Caki2 (cell line): ENCODE data around the gene TAF7. TPM values are rescaled to one million over a fixed set of nuclear protein-coding genes. Genes with fewer than 3 reads are reported as not detected.
"Not testable (repeated sequence)": the region's sequence is repeated elsewhere in the genome, so short reads cannot be mapped to it uniquely, and the experiment has no call there.

ENCODE experiments used
- DNase-seq: peaks from one replicate; pipeline ENCODE4 v3.0.0-alpha.2; 2015; ENCODE audit warnings: low read depth
- in situ Hi-C: cut with HindIII; loops from 2 replicates; pipeline ENCODE4 v1.10.0; 2016; ENCODE audit warnings: low sequenced_read_pairs, low pct_unique_long_range_greater_than_20kb, mixed read lengths
- total RNA-seq: library from RNA; depleted of rRNA; stranded (reverse); fragments of >200 nt; shearing (Covaris generic); gene quantifications from 2 replicates; pipeline ENCODE4 v1.2.3, GENCODE V29; 2014; ENCODE audit warnings: low replicate concordance

TAF7 gene
- total RNA-seq, 1 experiment from 2014 or later = 103 TPM

DNA sequence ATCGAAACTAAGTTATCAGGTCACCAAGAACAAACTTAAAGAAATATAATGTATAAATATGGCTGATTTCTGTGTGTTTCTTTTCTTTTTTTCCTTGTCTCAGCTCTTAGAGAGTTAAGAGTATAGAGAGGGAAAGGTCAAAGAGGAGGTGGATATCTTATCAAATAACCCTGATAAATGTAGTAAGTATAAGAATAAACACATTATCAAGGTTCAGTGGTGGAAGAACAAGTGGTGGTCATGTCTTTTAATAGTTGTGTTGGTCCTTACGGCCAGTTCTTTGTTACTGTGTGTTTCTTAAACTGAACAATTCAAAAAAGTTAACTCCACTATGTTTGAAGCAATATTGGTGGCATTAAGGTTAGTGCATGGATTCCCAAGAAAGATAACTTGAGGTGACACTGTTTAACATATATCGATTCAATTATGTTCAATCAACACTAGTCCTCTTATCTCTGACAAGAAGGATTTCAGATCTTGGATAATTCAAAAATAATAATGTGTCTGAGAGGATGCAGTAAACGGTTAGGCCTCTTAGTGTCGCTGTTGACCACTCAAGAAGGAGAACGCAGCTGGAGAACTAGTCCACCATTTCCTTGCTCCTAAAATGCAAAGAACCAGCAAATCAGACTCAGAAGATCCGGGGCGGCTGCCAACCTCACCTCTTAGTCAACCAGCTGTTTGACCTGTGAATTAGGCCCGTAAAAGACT is 22.8 kb upstream of the TAF7 start, which contains the start of gene PCDHGA3:
PCDHGA3 (plus strand) TSS at position 588 of the 711 bp plus-strand sequence. CDS start 205 bp downstream, outside the sequence.
- DNase-seq = no peak
- in situ Hi-C loops = no loop called here

DNA sequence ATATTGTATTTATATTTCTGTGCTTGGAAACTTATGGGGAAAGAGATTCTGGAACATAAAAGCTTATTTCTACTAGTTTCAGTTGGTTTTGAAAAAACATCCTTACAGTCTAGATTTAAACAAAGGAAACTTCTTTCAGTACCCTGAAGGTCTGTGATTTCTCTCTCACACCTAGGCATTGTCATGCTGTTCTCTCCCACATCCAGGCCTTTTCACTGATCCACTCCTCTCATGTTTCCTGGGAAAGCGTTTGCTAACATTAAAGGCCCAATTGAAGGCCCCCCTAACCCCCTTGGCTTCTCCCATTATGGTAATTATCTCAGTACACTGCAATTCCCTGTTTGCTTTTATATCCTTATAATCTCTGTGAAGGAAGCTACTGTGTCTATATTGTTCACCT is 22.2 kb upstream of the TAF7 start:
- DNase-seq = no peak
- in situ Hi-C loops = no loop called here

DNA sequence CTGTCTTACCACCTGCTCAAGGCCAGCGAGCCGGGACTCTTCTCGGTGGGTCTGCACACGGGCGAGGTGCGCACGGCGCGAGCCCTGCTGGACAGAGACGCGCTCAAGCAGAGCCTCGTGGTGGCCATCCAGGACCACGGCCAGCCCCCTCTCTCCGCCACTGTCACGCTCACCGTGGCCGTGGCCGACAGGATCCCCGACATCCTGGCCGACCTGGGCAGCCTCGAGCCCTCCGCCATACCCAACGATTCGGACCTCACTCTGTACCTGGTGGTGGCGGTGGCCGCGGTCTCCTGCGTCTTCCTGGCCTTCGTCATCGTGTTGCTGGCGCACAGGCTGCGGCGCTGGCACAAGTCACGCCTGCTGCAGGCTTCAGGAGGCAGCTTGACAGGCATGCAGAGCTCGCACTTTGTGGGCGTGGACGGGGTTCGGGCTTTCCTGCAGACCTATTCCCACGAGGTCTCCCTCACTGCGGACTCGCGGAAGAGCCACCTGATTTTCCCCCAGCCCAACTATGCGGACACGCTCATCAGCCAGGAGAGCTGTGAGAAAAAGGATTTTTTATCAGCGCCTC is 20.3 kb upstream of the TAF7 start:
- DNase-seq, in situ Hi-C loops: not testable (repeated sequence)

- in situ Hi-C loops = no loop called here
- DNase-seq = no peak
These were observed 18.1 kb upstream of the TAF7 start, which contains the start of gene PCDHGA2 for GRCh38 chr5:141338538-141339306. PCDHGA2 (plus strand) TSS chr5:141338760.

GRCh38 chr5:141332571-141332970 is 12.0 kb upstream of the TAF7 start:
- DNase-seq, in situ Hi-C loops: not testable (repeated sequence)

DNA sequence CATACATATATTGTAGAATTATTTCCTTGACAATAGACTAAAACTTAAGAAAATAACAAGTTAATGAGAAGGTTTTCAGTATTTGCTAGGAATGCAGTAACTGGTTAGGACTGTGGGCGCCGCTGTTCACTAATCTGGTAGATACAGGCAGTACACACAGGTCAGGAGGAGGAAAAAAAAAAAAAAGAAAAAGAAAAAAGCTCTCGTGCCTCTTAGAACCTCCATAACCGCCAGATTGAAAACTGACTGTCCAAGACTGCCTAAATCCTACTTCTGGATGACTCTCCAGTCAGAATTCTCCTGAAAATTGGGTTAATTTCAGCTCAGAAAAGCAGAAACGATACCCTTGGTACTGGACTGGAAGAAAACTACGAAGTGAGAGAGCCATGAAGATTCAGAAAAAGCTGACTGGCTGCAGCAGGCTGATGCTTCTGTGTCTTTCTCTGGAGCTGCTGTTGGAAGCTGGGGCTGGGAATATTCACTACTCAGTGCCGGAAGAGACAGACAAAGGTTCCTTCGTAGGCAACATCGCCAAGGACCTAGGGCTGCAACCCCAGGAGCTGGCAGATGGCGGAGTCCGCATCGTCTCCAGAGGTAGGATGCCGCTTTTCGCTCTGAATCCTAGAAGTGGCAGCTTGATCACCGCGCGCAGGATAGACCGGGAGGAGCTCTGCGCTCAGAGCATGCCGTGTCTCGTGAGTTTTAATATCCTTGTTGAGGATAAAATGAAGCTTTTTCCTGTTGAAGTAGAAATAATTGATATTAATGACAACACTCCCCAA is 9.9 kb upstream of the TAF7 start, which contains the start of gene PCDHGA1:
PCDHGA1 (plus strand) TSS at position 216 of the 782 bp plus-strand sequence.
- no peak for DNase-seq
- in situ Hi-C loops = no loop called here

DNA sequence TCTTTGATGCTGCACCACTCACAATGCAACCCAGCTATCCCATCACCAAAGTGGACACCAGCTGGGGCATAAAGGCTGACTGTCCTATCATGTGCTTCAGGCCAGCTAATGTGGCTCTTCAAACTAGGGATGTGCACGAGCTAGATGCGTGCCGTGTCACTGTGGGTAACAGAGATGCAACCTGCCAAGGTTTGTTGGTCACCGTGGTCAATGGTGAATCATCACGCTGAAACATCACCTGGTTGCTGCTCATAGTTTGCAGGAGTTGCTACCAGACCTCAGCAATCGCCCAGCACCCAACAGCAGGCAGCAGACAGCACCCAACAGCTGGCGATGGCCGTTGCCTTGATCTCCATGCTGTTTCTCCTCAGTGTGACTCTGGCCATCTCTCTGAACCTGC is 7.6 kb upstream of the TAF7 start:
- no peak for DNase-seq
- in situ Hi-C loops = no loop called here

GRCh38 chr5:141326088-141326854 is 5.7 kb upstream of the TAF7 start:
- no peak for DNase-seq
- in situ Hi-C loops = no loop called here

DNA sequence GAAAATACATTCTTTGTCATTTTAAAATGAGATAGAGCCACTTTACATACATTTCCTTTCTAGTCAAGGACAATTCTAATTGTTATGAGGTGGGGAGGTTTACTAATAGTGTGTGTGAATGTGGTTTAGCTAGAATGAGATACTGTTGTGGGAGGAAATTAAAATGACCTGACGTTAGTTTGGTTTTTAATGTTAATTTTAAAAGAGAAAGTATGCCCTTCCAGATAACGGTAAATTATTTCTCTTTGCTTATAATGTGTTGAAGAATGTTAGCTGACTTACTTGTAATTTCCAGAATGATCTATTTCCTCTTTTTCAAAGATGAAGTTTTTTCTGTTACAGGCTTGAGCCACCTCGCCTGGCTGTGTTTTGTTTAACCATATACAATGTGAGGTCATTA is 1.7 kb upstream of the TAF7 start:
- no peak for DNase-seq
- in situ Hi-C loops = no loop called here

GRCh38 chr5:141319699-141320098 is 885 bp downstream of the TAF7 start:
- DNase-seq = no peak
- in situ Hi-C loops = no loop called here

- in situ Hi-C loops = no loop called here
These were observed 1.4 kb downstream of the TAF7 start for GRCh38 chr5:141319202-141319601.

GRCh38 chr5:141316963-141317362 is 3.6 kb downstream of the TAF7 start:
- DNase-seq, in situ Hi-C loops: not testable (repeated sequence)

More at GRCh38 chr5:141319202-141319601, 1.4 kb downstream of the TAF7 start:
- DNase-seq = no peak

- DNase-seq = no peak
- in situ Hi-C loops = no loop called here
These were observed 6.9 kb downstream of the TAF7 start for GRCh38 chr5:141313711-141314110.

DNA sequence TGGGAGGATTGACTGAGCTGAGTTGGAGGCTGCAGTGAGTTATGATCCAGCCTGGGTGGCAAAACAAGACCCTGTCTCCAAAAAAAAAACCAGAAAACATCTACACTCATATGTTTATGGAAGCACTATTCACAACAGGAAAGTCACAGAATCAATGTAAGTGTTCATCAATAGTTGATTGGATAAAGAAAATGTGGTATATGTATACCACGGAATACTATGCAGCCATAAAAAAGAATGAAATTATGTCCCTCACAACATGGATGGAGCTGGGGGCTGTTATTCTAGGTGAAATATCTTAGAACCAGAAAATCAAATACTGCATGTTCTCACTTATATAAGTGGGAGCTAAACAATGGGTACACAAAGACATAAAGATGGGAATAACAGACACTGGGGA is 14.0 kb downstream of the TAF7 start:
- no peak for DNase-seq
- in situ Hi-C loops = no loop called here

GRCh38 chr5:141303756-141304155 is 16.8 kb downstream of the TAF7 start, which contains the start of gene SLC25A2:
SLC25A2 (minus strand) TSS chr5:141304049; CDS start chr5:141303865, 184 bp downstream.
- in situ Hi-C loops = no loop called here
- DNase-seq = no peak

DNA sequence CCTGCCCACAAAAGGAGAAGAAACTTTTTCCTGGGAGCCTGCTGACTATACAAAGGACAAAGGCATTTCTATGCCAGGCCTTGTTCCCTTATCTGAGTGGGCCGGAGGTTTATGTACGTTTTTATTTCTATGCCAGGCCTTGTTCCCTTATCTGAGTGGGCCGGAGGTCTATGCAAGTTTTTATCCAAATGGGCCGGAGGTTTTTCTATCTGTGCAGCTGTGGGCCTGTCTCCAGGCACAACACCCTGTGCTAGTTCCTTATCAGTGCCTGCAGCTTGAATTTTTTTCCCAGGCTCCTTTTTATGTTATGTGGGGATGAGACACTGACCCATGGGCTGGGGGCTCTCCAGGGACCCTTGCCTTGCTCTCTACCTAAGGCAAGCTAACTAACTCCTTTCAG is 22.2 kb downstream of the TAF7 start:
- no peak for DNase-seq
- in situ Hi-C loops = no loop called here

- in situ Hi-C loops = no loop called here
- DNase-seq = no peak
These were observed 47.7 kb downstream of the TAF7 start for GRCh38 chr5:141272906-141273305.

- no peak for DNase-seq
- in situ Hi-C loops = no loop called here
These were observed 51.4 kb downstream of the TAF7 start for GRCh38 chr5:141269195-141269594.
